ENCODE results near the gene RHPN2.
"Not testable (repeated sequence)": the region's sequence is repeated elsewhere in the genome, so short reads cannot be mapped to it uniquely, and the experiment has no call there.

Gene RHPN2

DNA sequence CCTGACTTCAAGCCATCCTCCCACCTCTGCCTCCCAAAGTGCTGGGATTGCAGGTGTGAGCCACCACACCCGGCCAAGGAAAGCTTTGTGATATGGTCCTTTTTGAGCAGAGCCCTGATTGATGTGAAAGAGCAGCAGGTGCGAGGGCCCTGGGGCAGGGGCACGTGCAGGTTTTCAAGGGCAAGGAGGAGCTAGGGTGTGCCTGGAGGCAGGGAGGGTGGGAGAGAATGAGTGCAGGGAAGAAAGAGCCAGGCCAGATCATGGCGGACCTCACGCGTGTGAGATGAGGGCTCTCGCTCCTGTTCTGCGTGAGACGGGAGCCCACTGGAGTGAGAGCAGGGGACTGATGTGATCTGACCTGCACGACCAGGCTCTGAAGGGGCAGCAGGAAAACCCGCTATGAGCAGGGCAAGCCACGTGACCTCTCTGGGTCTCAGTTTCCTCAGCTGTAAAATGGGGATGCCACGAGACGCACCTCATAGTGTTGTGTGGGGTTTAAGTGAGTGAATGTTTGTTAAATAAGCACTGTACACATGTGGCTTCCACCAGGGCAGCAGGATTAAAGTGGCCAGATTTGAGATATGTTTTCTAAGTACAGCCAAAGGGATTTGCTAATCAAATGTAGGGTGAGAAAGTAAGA lies 66.9 kb downstream of the RHPN2 start:
- Mint-ChIP-seq H3K9me3 (no peaks in the 10 kb centered on the region), H3K36me3 (peaks cover 3 to 28% of the 10 kb centered on the region in 2 donors), H3K4me1 (peaks cover 0 to 4% of the 10 kb centered on the region in 2 donors), H3K27me3 (peaks cover 0 to 5% of the 10 kb centered on the region in 2 donors), H3K27ac (no peak overlapping the region), H3K4me3 (no peak overlapping the region)
- DNase-seq = no peak
- ATAC-seq (replicated peaks) = no peak

DNA sequence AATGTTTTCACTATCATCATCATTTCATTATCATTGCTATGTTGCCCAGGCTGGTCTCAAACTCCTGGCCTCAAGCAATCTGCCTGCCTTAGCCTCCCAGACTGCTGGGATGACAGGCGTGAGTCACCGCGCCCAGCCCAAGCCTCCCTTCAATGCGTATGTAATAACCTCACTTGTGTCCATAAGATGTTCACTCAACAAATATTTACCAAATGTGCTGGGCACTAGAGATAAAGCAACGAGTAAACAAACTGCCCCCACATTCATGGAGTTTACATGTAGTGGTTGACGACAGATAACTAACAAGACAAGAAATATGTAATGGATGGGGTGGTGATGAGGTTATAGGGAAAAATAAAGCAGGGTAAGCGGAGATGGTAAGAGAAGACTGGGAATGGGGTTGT lies 67.6 kb downstream of the RHPN2 start:
- H3K36me3 Mint-ChIP-seq = peaks cover 3 to 28% of the 10 kb centered on the region in 2 donors
- H3K27ac Mint-ChIP-seq; ATAC-seq (replicated peaks); H3K4me3 Mint-ChIP-seq; H3K9me3 Mint-ChIP-seq; DNase-seq; H3K27me3 Mint-ChIP-seq; H3K4me1 Mint-ChIP-seq: not testable (repeated sequence)

DNA sequence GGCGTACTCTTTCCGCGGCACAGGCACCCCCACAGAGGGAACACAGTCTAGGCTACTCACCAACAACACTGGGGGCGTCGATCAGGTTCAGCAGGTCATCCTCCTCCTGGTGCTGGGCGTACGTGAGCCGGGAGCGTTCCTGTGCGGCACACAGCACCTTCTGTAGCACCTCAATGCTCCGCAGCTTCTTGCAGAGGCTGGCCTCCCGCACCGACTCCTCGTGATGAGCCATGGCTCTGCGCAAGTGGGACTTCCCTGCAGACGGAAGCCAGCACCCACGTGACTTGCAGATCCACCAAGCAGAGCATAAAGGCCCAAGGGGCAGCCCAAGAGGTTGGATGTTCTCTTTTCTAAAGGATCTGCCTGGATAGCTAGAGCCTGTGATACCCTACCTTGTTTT lies 68.7 kb downstream of the RHPN2 start:
- not testable (repeated sequence) for H3K9me3 Mint-ChIP-seq; DNase-seq; H3K27me3 Mint-ChIP-seq; H3K4me3 Mint-ChIP-seq; H3K4me1 Mint-ChIP-seq; ATAC-seq (replicated peaks); H3K27ac Mint-ChIP-seq
- peaks cover 3 to 28% of the 10 kb centered on the region in 2 donors for H3K36me3 Mint-ChIP-seq

DNA sequence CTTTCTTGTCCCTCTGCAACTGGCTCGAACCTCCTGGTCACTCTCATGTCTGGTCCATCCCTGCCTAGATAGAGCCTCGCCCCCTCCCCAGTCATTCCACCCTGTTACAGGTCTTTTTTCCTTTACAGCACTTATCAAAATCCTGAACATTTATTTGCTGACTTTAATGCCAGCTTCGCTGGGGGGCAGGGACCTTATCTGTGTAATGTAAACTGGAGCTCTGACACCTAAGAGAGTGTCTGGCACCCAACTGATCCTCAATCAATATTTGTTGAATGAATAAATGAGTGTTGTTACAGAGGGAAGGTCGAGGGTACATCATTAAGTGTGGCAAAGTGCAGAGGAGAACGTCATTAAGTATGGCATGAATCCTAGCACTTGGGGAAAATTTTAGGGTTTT lies 76.0 kb downstream of the RHPN2 start:
- ATAC-seq (replicated peaks) = no peak
- H3K4me3 Mint-ChIP-seq = no peak overlapping the region

DNA sequence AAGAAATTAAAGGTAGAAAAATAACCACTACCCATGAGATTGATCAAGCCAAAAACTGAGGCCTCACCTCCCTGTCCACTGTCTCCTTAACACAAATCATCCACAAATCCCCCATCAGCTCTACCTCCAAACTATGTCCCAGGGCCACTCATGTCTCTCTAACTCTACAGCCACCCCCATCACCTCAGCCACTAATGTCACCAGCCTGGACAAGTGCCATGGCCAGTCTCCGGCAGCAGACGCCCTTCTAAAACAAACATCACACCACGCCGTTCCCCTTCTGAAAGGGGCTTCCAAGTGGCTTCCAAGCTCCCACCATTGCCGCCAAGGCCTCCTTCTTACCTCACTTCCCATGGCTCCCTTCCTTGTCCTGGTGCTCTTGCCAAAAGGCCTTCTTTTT lies 76.4 kb downstream of the RHPN2 start:
- not testable (repeated sequence) for H3K4me3 Mint-ChIP-seq; H3K9me3 Mint-ChIP-seq; H3K27ac Mint-ChIP-seq; DNase-seq; ATAC-seq (replicated peaks); H3K36me3 Mint-ChIP-seq; H3K27me3 Mint-ChIP-seq; H3K4me1 Mint-ChIP-seq

More for the DNA sequence above, 76.0 kb downstream of the RHPN2 start:
- peaks cover 2 to 5% of the 10 kb centered on the region in 2 donors for H3K4me1 Mint-ChIP-seq
- DNase-seq = no peak
- H3K27me3 Mint-ChIP-seq = no peaks in the 10 kb centered on the region
- H3K36me3 Mint-ChIP-seq = peaks cover 0 to 9% of the 10 kb centered on the region in 2 donors
- H3K27ac Mint-ChIP-seq = no peak overlapping the region
- no peaks in the 10 kb centered on the region for H3K9me3 Mint-ChIP-seq

DNA sequence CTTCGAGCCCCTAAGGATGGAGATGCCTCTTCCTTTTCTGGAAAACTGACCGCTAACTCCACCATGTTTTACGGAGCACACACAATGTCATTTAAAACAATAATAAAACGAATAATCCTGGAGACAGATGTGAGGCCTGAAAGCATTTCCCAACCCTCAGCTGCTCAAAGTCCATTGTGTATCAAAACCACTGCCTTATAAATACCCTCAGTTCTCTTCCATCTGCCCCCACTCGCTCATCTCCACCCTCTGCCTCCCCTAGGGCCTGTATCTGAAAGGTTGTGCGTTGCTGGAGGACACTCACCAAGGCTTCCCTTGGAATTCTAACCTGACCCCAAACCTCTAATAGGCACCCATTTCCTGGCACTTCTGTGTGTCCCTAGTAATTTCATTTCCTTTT lies 82.2 kb downstream of the RHPN2 start:
- not testable (repeated sequence) for H3K27ac Mint-ChIP-seq; DNase-seq; H3K27me3 Mint-ChIP-seq; H3K4me1 Mint-ChIP-seq; H3K9me3 Mint-ChIP-seq; H3K4me3 Mint-ChIP-seq; ATAC-seq (replicated peaks)
- H3K36me3 Mint-ChIP-seq = peaks cover 3 to 13% of the 10 kb centered on the region in 2 donors

DNA sequence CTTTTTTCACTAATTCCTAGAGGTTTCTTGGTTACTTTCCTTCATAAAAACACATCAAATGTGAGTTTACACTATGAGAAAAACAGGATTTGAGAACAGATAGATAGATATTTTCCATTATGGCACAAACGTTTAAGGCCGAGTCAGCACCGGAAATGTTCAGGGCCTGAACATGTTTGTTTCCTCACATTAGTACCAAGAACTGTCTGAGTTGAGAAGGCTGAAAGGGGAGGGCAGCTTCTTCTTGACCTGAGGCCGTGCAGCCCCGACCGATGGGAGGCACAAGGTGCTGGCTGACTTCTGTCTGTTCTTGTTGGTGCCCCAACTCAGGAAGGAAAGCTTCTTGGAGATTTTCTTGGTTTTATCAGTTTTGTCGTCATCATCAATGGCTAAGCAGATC lies 84.9 kb downstream of the RHPN2 start:
- H3K9me3 Mint-ChIP-seq = not testable (repeated sequence)

DNA sequence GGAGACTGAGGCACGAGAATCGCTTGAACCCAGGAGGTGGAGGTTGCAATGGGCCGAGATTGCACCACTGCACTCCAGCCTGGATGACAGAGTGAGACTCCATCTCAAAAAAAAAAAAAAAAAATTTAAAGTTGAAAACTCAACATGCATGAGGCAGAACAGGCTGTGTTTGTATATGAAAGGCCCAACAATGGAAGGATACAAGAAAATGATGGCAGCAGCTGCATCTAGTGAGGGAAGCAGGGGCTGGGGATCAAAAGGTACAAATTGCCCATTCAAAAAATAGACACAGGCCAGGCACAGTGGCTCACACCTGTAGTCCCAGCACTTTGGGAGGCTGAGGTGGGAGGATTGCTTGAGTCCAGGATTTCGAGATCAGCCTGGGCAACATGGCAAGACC lies 86.9 kb downstream of the RHPN2 start:
- DNase-seq; H3K27ac Mint-ChIP-seq; H3K4me1 Mint-ChIP-seq; ATAC-seq (replicated peaks); H3K27me3 Mint-ChIP-seq; H3K9me3 Mint-ChIP-seq; H3K4me3 Mint-ChIP-seq: not testable (repeated sequence)
- H3K36me3 Mint-ChIP-seq = peaks cover 12 to 15% of the 10 kb centered on the region in 2 donors

More for the DNA sequence above, 84.9 kb downstream of the RHPN2 start:
- not testable (repeated sequence) for DNase-seq; H3K27ac Mint-ChIP-seq; H3K27me3 Mint-ChIP-seq; ATAC-seq (replicated peaks); H3K4me3 Mint-ChIP-seq; H3K4me1 Mint-ChIP-seq
- H3K36me3 Mint-ChIP-seq = peaks cover 15 to 17% of the 10 kb centered on the region in 2 donors

DNA sequence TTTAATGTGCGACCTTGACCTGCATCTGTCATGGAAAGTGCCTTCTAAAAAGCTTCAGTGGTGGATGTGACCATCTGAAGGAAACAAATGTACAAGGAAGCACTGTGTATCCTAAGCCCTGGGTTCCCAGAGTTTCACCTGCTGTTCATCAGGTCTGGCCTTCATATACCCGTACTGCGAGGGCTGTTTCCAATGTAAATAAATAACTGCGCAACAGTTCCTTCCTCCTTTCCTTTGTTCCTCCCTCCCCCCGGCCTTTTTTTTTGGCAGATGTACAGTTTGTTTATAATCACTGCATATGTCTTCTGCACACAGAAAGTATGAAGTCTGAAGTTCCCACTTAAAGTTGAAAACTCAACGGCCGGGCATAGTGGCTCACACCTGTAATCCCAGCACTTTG lies 87.4 kb downstream of the RHPN2 start:
- DNase-seq (no peak), ATAC-seq (replicated peaks) (no peak)
- Mint-ChIP-seq H3K4me3 (no peak overlapping the region), H3K27me3 (no peaks in the 10 kb centered on the region), H3K9me3 (no peaks in the 10 kb centered on the region), H3K4me1 (peaks cover 0 to 8% of the 10 kb centered on the region in 2 donors), H3K36me3 (peaks cover 9 to 15% of the 10 kb centered on the region in 2 donors), H3K27ac (no peak overlapping the region)

DNA sequence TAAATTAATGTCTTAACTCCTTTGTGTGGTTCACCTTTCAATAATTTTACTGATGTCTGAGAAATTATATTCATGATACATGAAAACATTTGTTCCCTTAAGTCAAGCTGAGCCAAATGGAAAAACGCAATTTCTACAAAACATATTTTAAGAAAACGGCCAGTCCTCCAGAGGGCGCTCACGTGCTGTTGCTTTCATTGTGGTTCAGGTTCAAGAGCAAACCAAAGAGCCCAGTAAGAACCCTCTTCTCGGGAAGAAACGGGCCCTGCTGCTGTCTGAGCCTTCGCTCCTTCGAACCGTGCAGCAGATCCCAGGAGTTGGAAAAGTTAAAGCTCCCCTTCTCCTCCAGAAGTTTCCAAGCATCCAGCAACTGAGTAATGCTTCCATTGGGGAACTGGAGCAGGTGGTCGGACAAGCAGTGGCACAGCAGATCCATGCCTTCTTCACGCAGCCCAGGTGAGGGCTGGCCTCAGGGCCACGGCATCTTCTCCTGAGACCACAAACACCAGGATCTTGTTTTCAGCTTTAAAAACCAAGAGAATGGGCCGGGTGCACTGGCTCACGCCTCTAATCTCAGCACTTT lies 88.4 kb downstream of the RHPN2 start:
- Mint-ChIP-seq H3K27ac (no peak overlapping the region), H3K9me3 (no peaks in the 10 kb centered on the region), H3K27me3 (no peaks in the 10 kb centered on the region), H3K36me3 (peaks cover 12 to 18% of the 10 kb centered on the region in 2 donors), H3K4me1 (peaks cover 4 to 17% of the 10 kb centered on the region in 2 donors), H3K4me3 (no peak overlapping the region)
- ATAC-seq (replicated peaks) (no peak), DNase-seq (peak; percentile 3)

DNA sequence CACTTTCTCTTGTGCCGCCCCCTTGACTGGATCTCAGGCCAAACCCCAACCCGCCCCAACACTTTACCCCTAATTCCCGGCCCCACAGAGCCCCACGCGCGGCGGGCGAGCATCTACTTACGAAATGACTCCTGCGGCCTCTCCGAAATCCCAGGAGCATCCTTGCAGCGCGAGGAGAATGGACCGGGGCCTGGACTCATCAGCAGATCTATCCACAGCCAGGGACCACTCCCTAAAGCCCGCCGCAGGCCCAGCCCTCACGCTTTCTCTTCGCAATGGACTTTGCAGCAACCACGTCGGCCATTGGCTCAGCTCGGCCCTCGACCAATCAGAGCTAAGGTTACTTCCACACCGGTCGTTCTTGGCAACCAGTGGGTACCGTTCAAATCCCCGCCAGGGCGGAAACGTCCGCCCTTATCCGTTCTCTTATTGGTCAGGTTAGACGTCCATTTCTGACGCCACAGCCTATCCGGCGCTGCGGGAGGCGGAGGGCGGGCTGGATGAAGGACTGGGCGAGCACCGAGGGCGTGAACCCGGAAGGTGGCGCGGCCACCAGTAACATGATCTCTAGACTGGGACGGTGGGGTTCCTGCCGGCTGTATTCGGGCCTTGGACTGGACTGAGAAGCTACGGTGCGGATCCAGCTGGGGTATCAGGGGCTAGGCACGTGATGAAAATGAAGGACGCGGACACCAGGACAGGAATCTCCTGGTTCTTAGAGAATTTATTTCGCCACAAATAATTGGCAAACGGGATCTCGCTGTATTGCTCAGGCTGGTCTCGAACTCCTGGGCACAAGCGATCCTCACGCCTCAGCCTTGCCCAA lies 92.8 kb downstream of the RHPN2 start, which contains the start of the genes CEP89 and FAAP24:
Gene CEP89, minus strand, starts transcription at position 244 of the 826 bp plus-strand sequence. Its CDS starts 84 bp downstream, at position 160.
Gene FAAP24, plus strand, starts transcription at position 528 of the 826 bp plus-strand sequence. CDS start 955 bp downstream, outside the sequence.
- peaks cover 24 to 26% of the 10 kb centered on the region in 2 donors for H3K36me3 Mint-ChIP-seq
- DNase-seq = peak; percentile 100
- H3K4me1 Mint-ChIP-seq = peaks cover 11 to 32% of the 10 kb centered on the region in 2 donors
- ATAC-seq (replicated peaks) = peak; percentile 98 to 99
- no peaks in the 10 kb centered on the region for H3K9me3 Mint-ChIP-seq
- H3K27me3 Mint-ChIP-seq = no peaks in the 10 kb centered on the region
- peak within 1 kb of the TSS; percentile 98 to 99 for H3K4me3 Mint-ChIP-seq
- H3K27ac Mint-ChIP-seq = peak within 1 kb of the TSS; percentile 98

DNA sequence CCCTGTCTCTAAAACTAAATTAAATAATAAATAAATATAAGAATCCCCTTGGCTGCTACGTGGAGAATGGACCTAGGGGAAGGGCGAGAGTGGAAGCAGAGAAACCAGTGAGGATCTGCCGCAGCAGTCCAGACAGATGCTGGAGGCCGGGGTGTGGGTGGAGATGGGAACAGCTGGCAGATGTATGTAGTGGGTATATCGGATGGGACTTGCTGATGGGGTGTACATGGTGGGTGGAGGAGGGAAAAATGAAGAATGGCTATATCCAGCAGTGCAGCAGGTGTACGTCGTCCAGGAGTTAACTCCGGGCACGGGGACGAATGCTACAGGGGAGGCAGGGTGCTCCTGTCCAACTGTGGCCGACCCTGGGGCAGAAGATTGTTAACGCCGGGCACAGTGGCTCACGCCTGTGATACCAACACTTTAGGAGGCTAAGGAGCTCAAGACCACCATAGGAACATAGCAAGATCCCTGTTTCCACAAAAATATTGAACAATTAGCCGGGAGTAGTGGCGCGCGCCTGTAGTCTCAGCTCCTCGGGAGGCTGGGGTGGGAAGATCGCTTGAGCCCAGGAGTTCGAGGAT lies 93.6 kb downstream of the RHPN2 start:
- Mint-ChIP-seq H3K36me3 (peaks cover 25 to 32% of the 10 kb centered on the region in 2 donors), H3K4me1 (peaks cover 14 to 31% of the 10 kb centered on the region in 2 donors)

DNA sequence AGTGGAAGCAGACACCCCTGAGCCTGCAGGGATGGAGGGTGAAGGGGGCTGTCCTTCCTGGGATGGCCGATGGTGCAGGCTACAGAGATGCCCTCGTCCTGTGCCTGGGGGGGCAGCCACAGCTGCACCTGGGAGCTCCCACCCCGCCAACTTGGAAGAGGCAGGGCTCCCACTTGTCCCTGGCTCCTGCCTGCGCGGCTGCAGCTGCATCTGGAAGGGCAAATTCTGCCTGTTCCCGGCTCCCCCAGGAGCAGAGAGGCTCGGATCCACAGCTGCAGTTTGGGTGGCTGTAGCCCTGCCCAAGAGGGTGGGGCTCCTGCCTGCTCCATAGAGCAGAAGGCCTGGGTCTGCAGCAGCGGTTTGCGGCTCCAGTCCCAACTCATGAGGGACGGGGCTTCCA lies 95.1 kb downstream of the RHPN2 start:
- H3K4me3 Mint-ChIP-seq = no peak overlapping the region
- ATAC-seq (replicated peaks) (no peak), DNase-seq (no peak)
- peaks cover 14 to 27% of the 10 kb centered on the region in 2 donors for H3K4me1 Mint-ChIP-seq
- no peak overlapping the region for H3K27ac Mint-ChIP-seq
- H3K27me3 Mint-ChIP-seq = no peaks in the 10 kb centered on the region
- peaks cover 20 to 26% of the 10 kb centered on the region in 2 donors for H3K36me3 Mint-ChIP-seq
- no peaks in the 10 kb centered on the region for H3K9me3 Mint-ChIP-seq

More for the DNA sequence above, 93.6 kb downstream of the RHPN2 start:
- H3K27ac Mint-ChIP-seq = peak overlapping the region; percentile 98
- no peaks in the 10 kb centered on the region for H3K27me3 Mint-ChIP-seq
- H3K4me3 Mint-ChIP-seq = peak overlapping the region; percentile 98 to 99
- no peaks in the 10 kb centered on the region for H3K9me3 Mint-ChIP-seq
- DNase-seq (no peak), ATAC-seq (replicated peaks) (no peak)

DNA sequence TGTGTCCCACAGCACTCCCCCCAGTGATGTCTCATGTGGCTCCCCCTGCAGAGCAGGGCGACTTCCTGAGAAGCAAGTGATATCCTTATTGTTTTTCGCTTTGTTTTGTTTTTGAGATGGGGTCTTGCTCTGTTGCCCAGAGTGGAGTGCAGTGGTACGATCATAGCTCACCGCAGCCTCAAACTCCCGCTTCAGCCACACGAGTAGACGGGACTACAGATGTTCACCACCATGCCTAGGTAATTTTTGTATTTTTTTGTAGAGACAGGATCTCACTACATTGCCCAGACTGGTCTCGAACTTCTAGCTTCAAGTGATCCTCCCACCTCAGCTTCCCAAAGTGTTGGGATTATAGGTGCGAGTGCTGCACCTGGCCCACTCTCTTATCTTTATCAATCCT lies 97.9 kb downstream of the RHPN2 start:
- peaks cover 12 to 18% of the 10 kb centered on the region in 2 donors for H3K4me1 Mint-ChIP-seq
- H3K36me3 Mint-ChIP-seq = peaks cover 34 to 45% of the 10 kb centered on the region in 2 donors
- H3K27ac Mint-ChIP-seq = no peak overlapping the region
- ATAC-seq (replicated peaks) (no peak), DNase-seq (no peak)
- H3K4me3 Mint-ChIP-seq = no peak overlapping the region
- no peaks in the 10 kb centered on the region for H3K9me3 Mint-ChIP-seq
- no peaks in the 10 kb centered on the region for H3K27me3 Mint-ChIP-seq

Data from stimulated activated naive B cell treated with anti-CD40 and anti-IgM and Interleukin-4, amounts not matched to agents 10 μg/mL and 1 μg/mL and 100 μg/mL, for 72 hours (primary cell).